LoVo (cell line): ENCODE data around the gene KRTAP22-2.

Source experiments
- DNase-seq: peaks from one replicate; pipeline ENCODE4 v3.0.0-alpha.2; 2016; ENCODE audit warnings: low spot score

The KRTAP22-2 gene

GRCh38 chr21:30590297-30590696 lies at the start of gene KRTAP22-2:
KRTAP22-2 (minus strand) TSS chr21:30590397.
- DNase-seq = no peak

DNA sequence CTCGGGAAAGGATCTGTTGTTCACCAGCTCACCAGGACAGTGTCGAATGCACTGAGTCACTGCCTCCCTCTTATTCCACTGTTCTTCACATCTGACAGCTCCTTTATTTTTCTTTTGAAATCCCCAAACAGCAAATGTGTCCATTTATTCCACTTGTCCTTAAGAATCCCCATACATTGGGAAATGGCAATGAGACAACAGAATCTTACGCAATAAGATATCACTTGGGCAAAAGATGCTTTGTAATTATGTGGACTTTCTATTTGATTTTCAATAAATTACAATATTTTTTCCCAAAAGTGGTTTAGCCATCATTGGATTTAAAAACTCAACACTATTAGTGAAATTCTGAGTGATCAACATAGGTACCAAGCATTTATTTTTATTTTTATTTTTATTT lies 48.5 kb upstream of the KRTAP22-2 start:
- no peak for DNase-seq

DNA sequence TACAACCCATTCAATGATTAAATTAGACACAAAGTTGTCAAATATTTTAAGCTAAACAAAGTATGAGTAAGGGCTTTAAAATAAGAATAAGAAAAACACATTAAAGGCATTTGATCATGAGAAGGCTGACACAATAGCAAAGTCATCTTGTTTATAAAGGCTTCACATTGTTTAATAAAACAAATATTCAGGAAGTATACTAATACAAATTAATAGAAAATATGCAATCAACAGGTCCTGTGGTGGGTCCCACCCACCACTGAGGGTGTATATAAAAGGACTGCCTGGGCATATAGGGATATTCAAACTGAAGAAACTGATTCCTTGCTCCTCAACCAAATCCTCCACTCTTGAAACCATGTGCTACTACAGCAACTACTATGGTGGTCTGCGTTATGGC lies 44.7 kb upstream of the KRTAP22-2 start, which contains the start of gene KRTAP20-2:
KRTAP20-2 (plus strand) TSS at position 301 of the 400 bp plus-strand sequence; CDS start at position 359, 58 bp downstream.
- no peak for DNase-seq

DNA sequence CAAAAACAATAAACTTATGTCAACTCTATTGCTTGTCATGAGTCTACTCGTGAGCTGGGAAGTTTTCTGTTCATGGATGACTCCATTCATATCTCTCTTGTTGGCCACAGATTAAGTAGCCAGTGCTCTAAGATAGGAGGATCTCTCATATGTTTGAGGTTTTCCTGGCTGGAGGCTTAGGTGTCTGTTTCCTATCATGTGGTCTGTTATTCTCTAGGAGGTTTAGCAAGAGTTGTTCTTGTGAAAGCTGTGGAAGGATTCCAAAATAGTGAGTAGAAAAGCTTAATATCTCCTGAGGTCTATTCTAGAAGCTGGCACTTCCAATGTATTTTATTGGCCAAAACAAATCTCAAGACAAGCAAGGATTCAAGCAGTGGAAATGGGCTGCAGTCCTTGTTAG lies 39.0 kb upstream of the KRTAP22-2 start:
- DNase-seq = no peak

GRCh38 chr21:30628109-30628508 lies 37.9 kb upstream of the KRTAP22-2 start:
- DNase-seq = no peak

GRCh38 chr21:30625449-30626165 lies 35.4 kb upstream of the KRTAP22-2 start:
- no peak for DNase-seq

DNA sequence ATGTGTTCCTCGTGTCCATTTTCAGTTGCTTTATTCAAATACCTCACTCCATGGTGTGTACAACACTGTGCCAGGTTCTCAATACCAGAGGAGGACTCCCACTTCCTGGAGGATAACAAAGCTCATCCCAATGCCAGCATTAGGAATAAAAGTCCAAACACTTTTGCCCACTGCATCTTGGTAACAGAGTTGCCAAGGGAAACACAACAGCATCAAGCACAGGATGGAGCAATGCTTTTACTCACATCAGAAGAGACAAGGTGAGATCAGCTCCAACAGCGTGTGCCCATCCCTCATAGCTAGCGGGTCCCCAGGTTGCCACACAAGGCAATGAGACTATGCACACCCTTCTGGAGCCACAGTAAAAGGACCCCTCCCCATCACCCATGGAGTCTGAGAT lies 33.2 kb upstream of the KRTAP22-2 start:
- DNase-seq = no peak

GRCh38 chr21:30620522-30620921 lies 30.3 kb upstream of the KRTAP22-2 start, which contains the start of gene KRTAP20-4:
KRTAP20-4 (plus strand) TSS chr21:30620627.
- DNase-seq = no peak

DNA sequence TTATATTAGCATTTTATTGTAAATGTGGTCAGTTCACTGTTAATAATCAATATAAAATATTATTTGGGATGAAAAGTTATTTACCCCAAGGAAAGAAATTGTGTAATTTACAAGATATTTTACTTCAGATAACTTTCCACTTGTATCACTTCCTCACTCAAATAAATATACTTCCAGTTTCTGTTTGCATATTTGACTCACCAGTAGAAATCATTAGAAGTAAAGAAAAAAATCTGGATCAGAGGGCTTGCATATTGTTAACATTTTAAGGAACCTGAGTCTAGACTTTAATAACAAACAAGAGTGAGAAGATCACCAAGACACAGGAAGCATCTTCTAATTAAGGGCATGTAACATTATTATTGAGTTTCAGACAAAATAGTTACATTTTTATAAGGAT lies 29.9 kb upstream of the KRTAP22-2 start:
- DNase-seq = no peak

- no peak for DNase-seq
These were observed 25.9 kb upstream of the KRTAP22-2 start, which contains the start of gene KRTAP20-1 for GRCh38 chr21:30616125-30616524. KRTAP20-1 (plus strand) TSS chr21:30616425; CDS start chr21:30616455, 30 bp downstream.

GRCh38 chr21:30615199-30615598 lies 25.0 kb upstream of the KRTAP22-2 start:
- DNase-seq = no peak

DNA sequence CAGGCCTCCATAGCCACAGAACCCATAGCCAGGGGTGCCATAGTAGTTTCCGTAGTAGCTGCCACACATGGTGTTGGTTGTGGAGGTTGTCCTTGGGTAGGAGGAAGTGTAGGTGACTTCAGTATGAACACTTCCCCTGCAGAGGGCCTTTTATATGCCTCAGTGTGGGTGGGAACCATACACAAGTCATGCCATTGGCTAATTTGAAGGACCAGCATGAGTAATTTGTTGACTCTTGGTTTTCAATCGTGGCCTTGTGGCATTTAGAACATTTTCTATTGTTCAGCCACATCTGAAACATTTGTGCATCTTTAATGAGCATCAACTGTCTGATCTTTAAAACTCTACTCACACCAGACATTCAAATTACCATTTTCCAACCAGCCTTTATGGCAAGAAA lies 23.6 kb upstream of the KRTAP22-2 start, which contains the start of gene KRTAP6-1:
KRTAP6-1 (minus strand) TSS at position 95 of the 400 bp plus-strand sequence; CDS start at position 69, 26 bp downstream.
- DNase-seq = no peak

DNA sequence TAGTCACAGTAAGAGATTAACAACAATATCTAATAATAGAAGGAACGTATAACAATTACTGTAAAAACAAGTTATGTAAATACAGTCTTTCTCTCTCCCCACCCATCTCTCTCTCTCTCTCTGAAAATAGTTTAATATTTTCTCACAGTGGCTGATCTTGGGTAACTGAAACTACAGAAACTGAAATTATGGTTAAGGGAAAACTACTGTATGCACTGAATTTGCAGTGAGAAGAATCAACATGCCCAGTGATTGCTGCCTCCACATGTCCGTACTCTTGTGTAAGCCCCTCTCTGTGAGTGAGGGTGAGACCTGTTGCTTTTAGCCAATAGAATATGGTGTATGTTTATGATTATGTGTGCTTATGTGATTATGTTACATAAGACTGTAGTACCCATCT lies 21.9 kb upstream of the KRTAP22-2 start:
- DNase-seq = no peak

- no peak for DNase-seq
These were observed 15.8 kb upstream of the KRTAP22-2 start for GRCh38 chr21:30605968-30606367.

DNA sequence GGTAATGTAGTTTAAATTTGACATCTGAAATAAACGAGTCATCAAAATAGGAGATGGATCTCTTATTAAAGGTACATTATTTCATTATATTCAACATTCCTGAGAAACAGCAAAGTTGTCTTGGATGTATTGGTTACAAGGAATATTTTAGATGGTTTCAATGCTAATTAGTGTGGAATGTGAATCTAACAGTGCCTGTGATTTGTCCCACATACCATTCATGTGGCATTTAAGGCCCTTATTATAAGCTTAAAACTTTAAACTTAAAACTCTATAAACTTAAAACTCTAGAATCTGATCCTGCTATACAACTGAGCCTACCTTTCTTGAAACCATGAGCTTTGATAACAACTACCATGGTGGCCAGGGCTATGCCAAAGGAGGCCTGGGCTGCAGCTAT lies 10.6 kb upstream of the KRTAP22-2 start, which contains the start of gene KRTAP22-1:
KRTAP22-1 (plus strand) TSS at position 301 of the 400 bp plus-strand sequence.
- DNase-seq = no peak

DNA sequence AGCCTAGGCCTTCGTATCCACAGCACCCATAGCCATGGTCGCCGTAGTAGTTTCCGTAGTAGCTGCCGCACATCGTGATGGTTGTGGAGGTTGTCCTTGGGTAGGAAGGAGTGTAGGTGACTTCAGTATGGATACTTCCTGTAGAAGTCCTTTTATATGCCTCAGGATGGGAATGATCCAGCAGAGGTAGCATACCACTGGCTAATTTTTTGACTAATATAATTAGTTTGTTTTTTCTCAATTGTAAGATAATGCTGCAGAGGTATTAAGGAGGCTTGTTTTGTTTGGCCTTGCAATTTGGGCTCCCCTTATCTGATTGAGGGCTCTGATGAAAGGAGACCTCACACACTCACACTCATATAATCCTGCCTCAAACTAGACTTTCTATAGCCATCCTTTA lies 8.6 kb upstream of the KRTAP22-2 start, which contains the start of gene KRTAP6-2:
KRTAP6-2 (minus strand) TSS at position 101 of the 400 bp plus-strand sequence; CDS start at position 73, 28 bp downstream.
- DNase-seq = no peak

GRCh38 chr21:30592140-30592539 lies 1.9 kb upstream of the KRTAP22-2 start, which contains the start of gene KRTAP6-3:
KRTAP6-3 (plus strand) TSS chr21:30592440; CDS start chr21:30592446, 6 bp downstream.
- DNase-seq = no peak

DNA sequence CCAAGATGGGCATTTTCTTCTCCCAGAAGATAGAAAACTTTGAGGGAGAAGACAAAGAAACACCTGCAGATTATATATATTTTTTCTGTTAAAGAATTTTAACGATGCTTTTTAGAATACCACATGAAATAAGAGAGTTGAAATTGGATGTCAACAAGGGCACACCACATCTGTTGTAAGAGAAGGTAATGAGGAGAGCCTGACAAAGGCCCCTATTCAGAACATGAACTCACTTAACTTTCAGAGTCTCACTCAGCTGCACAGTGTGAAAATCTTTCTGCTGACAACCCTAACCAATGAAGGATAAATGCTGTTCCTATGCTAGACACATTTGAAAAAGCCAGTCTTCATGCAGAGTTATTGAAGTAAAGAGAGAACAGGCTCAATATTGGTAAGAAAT lies 7.3 kb downstream of the KRTAP22-2 start:
- DNase-seq = no peak

DNA sequence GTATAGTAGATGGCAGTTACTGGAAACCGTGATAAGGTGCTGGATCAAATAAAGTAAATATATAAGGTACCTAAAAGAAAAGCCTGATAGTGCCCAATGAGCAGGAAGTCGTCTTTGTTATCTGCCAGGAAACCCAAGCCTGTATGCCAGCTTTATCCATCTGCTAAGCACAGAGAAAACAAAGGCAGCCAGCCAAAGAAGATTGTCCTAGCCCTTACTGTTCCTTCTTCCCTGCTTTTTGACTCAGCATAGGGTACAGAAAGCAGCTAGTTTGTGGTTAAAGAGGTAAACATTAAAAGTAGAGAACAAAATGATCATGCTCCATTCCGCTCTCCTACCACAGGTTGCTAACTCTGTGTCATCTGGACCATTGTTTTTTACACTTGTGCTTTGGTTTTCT lies 10.1 kb downstream of the KRTAP22-2 start:
- no peak for DNase-seq

DNA sequence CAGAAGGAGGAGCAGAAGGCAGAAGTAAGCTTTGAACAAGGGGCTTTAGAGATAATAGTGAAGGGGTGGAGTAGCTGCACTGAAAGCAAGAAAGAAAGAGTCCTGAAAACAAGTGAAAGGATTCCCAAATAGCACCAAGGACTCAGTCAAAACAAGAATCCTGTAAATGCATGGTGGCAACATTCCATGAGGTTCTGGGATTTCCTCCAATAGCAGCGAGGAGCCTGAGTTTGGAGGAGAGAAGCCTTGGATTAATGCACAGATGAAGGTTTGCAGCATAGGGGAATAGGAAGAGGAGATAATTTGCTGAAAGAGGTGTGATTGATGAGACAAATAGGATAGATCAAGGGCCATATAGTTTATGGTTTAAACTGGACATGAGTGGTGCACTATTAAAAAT lies 10.9 kb downstream of the KRTAP22-2 start:
- no peak for DNase-seq

GRCh38 chr21:30577766-30578165 lies 12.4 kb downstream of the KRTAP22-2 start:
- DNase-seq = no peak

DNA sequence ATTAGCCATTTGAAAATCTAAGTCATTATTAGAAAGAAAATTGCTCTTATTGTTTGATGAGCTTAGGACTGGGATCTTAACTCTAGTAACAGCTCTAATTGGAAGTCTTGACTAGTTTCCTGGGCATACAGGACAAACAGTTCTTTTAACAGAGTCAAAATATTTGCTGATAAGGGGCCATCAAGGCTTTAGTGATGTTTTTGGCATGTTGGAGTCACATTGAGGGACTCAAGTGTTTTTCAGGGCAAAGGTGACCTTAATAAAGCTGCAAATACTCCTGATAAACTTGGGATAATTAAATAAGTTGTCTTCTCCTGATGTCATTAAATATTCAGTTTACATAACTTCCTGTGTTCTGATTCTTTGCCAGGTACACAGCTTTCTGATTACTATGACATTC lies 22.6 kb downstream of the KRTAP22-2 start:
- DNase-seq = no peak

DNA sequence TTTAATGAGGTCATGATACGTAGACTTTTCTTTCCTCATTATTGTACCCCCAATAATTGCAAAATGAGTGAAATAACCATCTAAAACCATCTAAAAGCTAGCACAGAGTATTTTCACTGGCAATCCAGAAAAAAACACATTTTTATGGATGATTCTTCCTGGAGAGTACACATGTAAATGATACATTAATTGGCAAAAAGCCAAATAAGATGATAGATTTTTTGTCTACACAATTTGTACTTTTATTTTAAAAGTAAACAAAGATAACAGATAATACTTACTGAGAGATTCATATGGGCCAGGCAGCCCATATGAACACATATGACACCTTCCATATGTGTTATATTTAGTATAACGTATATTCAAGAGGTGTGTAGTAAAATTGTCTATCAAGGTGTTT lies 26.6 kb downstream of the KRTAP22-2 start:
- DNase-seq = no peak
